Ovary (tissue), 3 donors: ENCODE measurements around the gene SRMS.

ENCODE experiments used
- CTCF ChIP-seq, 3 donors: fragments of 450-650 bp in 2 of 3; fragments of 200-600 bp in 1 of 3; IDR thresholded peaks; one replicate each; pipeline versions ENCODE4 v1.5.1 to v1.8.0; 2016 to 2022; ENCODE audit warnings: antibody characterized with exemption in 3 of 3, mild to moderate bottlenecking in 1 of 3
- POLR2A ChIP-seq: fragments of 450-650 bp; IDR thresholded peaks from one replicate; pipeline ENCODE4 v1.6.1; 2017; ENCODE audit warnings: antibody characterized with exemption, mild to moderate bottlenecking, moderate library complexity
- donor health status: DM: no; HTN: no; CAD: no.

GRCh38 chr20:63596423-63596822 lies 48.9 kb upstream of the SRMS start:
- TF ChIP-seq POLR2A = no peak
- no peak for TF ChIP-seq CTCF (IDR thresholded peaks at IDR 0.05)
